NCI-H2107 (cell line): ENCODE data around the gene HAUS8.
"Not testable (repeated sequence)": the region's sequence is repeated elsewhere in the genome, so short reads cannot be mapped to it uniquely, and the experiment has no call there.

Experiments used
- DNase-seq: peaks from one replicate; lab custom pipeline; 2025; lab: John Stamatoyannopoulos, UW

HAUS8 gene

GRCh38 chr19:17101686-17102628 is 26.7 kb upstream of the HAUS8 start:
- DNase-seq = no peak

- DNase-seq = no peak
These were observed 23.1 kb upstream of the HAUS8 start for GRCh38 chr19:17098326-17098725.

- DNase-seq = no peak
These were observed 22.4 kb upstream of the HAUS8 start for GRCh38 chr19:17097593-17098126.

GRCh38 chr19:17095141-17095919 is 20.1 kb upstream of the HAUS8 start:
- DNase-seq = no peak

- not testable (repeated sequence) for DNase-seq
These were observed 19.4 kb upstream of the HAUS8 start for GRCh38 chr19:17094694-17095093.

- no peak for DNase-seq
These were observed 17.4 kb upstream of the HAUS8 start for GRCh38 chr19:17092696-17093095.

- DNase-seq = no peak
These were observed 16.6 kb upstream of the HAUS8 start for GRCh38 chr19:17091758-17092333.

GRCh38 chr19:17090583-17090982 is 15.3 kb upstream of the HAUS8 start:
- DNase-seq = no peak

GRCh38 chr19:17088552-17088951 is 13.3 kb upstream of the HAUS8 start:
- no peak for DNase-seq

- no peak for DNase-seq
These were observed 11.6 kb upstream of the HAUS8 start for GRCh38 chr19:17086834-17087233.

GRCh38 chr19:17086120-17086519 is 10.9 kb upstream of the HAUS8 start:
- no peak for DNase-seq

- no peak for DNase-seq
These were observed 6.7 kb upstream of the HAUS8 start for GRCh38 chr19:17081672-17082630.

- DNase-seq = no peak
These were observed 5.2 kb upstream of the HAUS8 start for GRCh38 chr19:17080440-17080801.

- DNase-seq = no peak
These were observed 4.6 kb upstream of the HAUS8 start for GRCh38 chr19:17079710-17080439.

GRCh38 chr19:17078920-17079709 is 3.9 kb upstream of the HAUS8 start:
- no peak for DNase-seq

GRCh38 chr19:17078036-17078919 is 3.0 kb upstream of the HAUS8 start:
- no peak for DNase-seq

- no peak for DNase-seq
These were observed 2.3 kb upstream of the HAUS8 start for GRCh38 chr19:17077447-17078028.

GRCh38 chr19:17076543-17076991 is 1.3 kb upstream of the HAUS8 start:
- no peak for DNase-seq
